Gastroesophageal sphincter (tissue), 4 donors: ENCODE results near the gene PREX1. TPM values are rescaled to one million over a fixed set of nuclear protein-coding genes. Genes with fewer than 3 reads are reported as not detected.

ENCODE experiments used
- ATAC-seq: fragments of 150-250 bp; one replicate; pipeline ENCODE4 v1.9.1; 2016; ENCODE audit warnings: mild to moderate bottlenecking, moderate library complexity
- H3K27ac ChIP-seq, 4 donors: fragments of 200-600 bp; sonication (generic) in 3 of 4; 1 replicate in 3 of 4; 2 replicates in 1 of 4; pipeline ENCODE4 v1.5.1; 2016 to 2019
- H3K27me3 ChIP-seq: fragments of 200-600 bp; sonication (generic); one replicate; pipeline ENCODE4 v1.5.1; 2019
- H3K36me3 ChIP-seq, 2 donors: fragments of 200-600 bp; sonication (generic); one replicate each; pipeline ENCODE4 v1.5.1; 2019; ENCODE audit warnings: control low read depth in 1 of 2
- H3K4me1 ChIP-seq, 3 donors: fragments of 200-600 bp; sonication (generic); 1 replicate in 2 of 3; 2 replicates in 1 of 3; pipeline ENCODE4 v1.5.1; 2016 to 2019; ENCODE audit warnings: control low read depth in 2 of 3
- H3K4me3 ChIP-seq, 2 donors: fragments of 200-600 bp; sonication (generic); one replicate each; pipeline ENCODE4 v1.5.1; 2019; ENCODE audit warnings: mild to moderate bottlenecking in 1 of 2, moderate library complexity in 1 of 2
- H3K9me3 ChIP-seq, 3 donors: fragments of 200-600 bp; sonication (generic); one replicate each; pipeline ENCODE4 v1.5.1; 2017 to 2019; ENCODE audit warnings: control low read depth in 2 of 3
- CTCF ChIP-seq, 4 experiments: fragments of 200-600 bp in 2 of 4; fragments of 450-650 bp in 2 of 4; sonication (generic) in 1 of 4; IDR thresholded peaks; one replicate each; pipeline ENCODE4 v1.5.1; 2017 to 2019; ENCODE audit warnings: antibody characterized with exemption in 4 of 4, mild to moderate bottlenecking in 2 of 4, moderate library complexity in 2 of 4
- EP300 ChIP-seq: sonication (generic); formaldehyde crosslinking; IDR thresholded peaks from one replicate; pipeline ENCODE4 v1.6.1; 2017; ENCODE audit warnings: antibody characterized with exemption, mild to moderate bottlenecking
- POLR2A ChIP-seq, 2 donors: fragments of 450-650 bp; IDR thresholded peaks; one replicate each; pipeline ENCODE4 v1.6.1; 2017; ENCODE audit warnings: antibody characterized with exemption in 2 of 2, mild to moderate bottlenecking in 2 of 2, moderate library complexity in 1 of 2
- POLR2AphosphoS5 ChIP-seq: sonication (generic); formaldehyde crosslinking; IDR thresholded peaks from one replicate; pipeline ENCODE4 v1.6.1; 2017; ENCODE audit warnings: antibody characterized with exemption
- WGBS, 2 donors: methylation state at CpG; one replicate each; pipeline ENCODE4 v1.1.5; 2018; ENCODE audit warnings: low coverage in 1 of 2; 5-methylcytosine and 5-hydroxymethylcytosine counted together
- total RNA-seq, 4 donors: library from RNA; depleted of rRNA; stranded (reverse); fragments of >200 nt; gene quantifications; one replicate each; pipeline ENCODE4 v1.1.0, GENCODE V29; 2016

The PREX1 gene
- total RNA-seq, 4 donors from 2014 or later = 16.3 to 35.7 (median 20.0) TPM

- no peaks in the 10 kb centered on the region for H3K36me3 ChIP-seq
- H3K27ac ChIP-seq = no peak overlapping the region
- H3K4me1 ChIP-seq = no peaks in the 10 kb centered on the region
- H3K9me3 ChIP-seq = peaks cover 0 to 4% (median 0%) of the 10 kb centered on the region in 3 donors
- 21 to 41% methylated on average over 3 to 7 of the region's 10 CpGs for WGBS, 2 donors
- no peaks in the 10 kb centered on the region for H3K27me3 ChIP-seq
- no peak for ATAC-seq
- no peak overlapping the region for H3K4me3 ChIP-seq
- TF ChIP-seq POLR2A (IDR thresholded peaks at IDR 0.05) = no peak
- TF ChIP-seq POLR2AphosphoS5 = no peak
- TF ChIP-seq EP300 = no peak
- no peak for TF ChIP-seq CTCF (IDR thresholded peaks at IDR 0.05)
Measured at GRCh38 chr20:48595495-48596333, 232.1 kb downstream of the PREX1 start.

GRCh38 chr20:48594533-48594932 is 233.3 kb downstream of the PREX1 start:
- H3K9me3 ChIP-seq = peaks cover 0 to 4% (median 0%) of the 10 kb centered on the region in 3 donors
- ATAC-seq = no peak
- TF ChIP-seq CTCF (IDR thresholded peaks at IDR 0.05) (no peak), POLR2A (IDR thresholded peaks at IDR 0.05) (no peak), EP300 (no peak), POLR2AphosphoS5 (no peak)
- H3K4me3 ChIP-seq = no peak overlapping the region
- no CpG with 5 or more reads among the region's 3 CpGs for WGBS, 2 donors
- H3K36me3 ChIP-seq = no peaks in the 10 kb centered on the region
- no peak overlapping the region for H3K27ac ChIP-seq
- no peaks in the 10 kb centered on the region for H3K27me3 ChIP-seq
- H3K4me1 ChIP-seq = no peaks in the 10 kb centered on the region

- WGBS, 2 donors = 100% methylated on average over 1 of the region's 8 CpGs
- Histone ChIP-seq H3K36me3 (no peaks in the 10 kb centered on the region), H3K27ac (no peak overlapping the region), H3K9me3 (peaks cover 0 to 4% (median 0%) of the 10 kb centered on the region in 3 donors), H3K4me3 (no peak overlapping the region), H3K27me3 (peaks cover under 1% of the 10 kb centered on the region), H3K4me1 (no peaks in the 10 kb centered on the region)
- no peak for ATAC-seq
- TF ChIP-seq POLR2A (IDR thresholded peaks at IDR 0.05) = no peak
- no peak for TF ChIP-seq EP300
- TF ChIP-seq CTCF (IDR thresholded peaks at IDR 0.05) = no peak
- TF ChIP-seq POLR2AphosphoS5 = no peak
Measured at GRCh38 chr20:48592107-48592940, 235.5 kb downstream of the PREX1 start.

- H3K4me3 ChIP-seq = no peak overlapping the region
- no peak for ATAC-seq
- 81 to 90% methylated on average over 2 to 8 of the region's 8 CpGs for WGBS, 2 donors
- H3K4me1 ChIP-seq = no peaks in the 10 kb centered on the region
- no peaks in the 10 kb centered on the region for H3K36me3 ChIP-seq
- peaks cover 36% of the 10 kb centered on the region for H3K27me3 ChIP-seq
- no peak overlapping the region for H3K27ac ChIP-seq
- no peaks in the 10 kb centered on the region for H3K9me3 ChIP-seq
- TF ChIP-seq CTCF (IDR thresholded peaks at IDR 0.05) (no peak), POLR2A (IDR thresholded peaks at IDR 0.05) (no peak), POLR2AphosphoS5 (no peak), EP300 (no peak)
Measured at GRCh38 chr20:48586730-48587129, 241.1 kb downstream of the PREX1 start.
